Natural killer cell (primary cell): Measurements from ENCODE around the gene PRELP. TPM values are rescaled to one million over a fixed set of nuclear protein-coding genes. Genes with fewer than 3 reads are reported as not detected.

Experiments used
- ATAC-seq, 3 donors: fragments of 150-1000 bp in 2 of 3; fragments of 200-7000 bp in 1 of 3; cut with Tn5 transposase; 1 replicate in 1 of 3; 2 replicates in 2 of 3; pipeline ENCODE4 v1.10.0; 2021; ENCODE audit warnings: mild to moderate bottlenecking in 2 of 3, moderate library complexity in 2 of 3
- DNase-seq, 2 donors: peaks; one replicate each; pipeline versions ENCODE4 v3.0.0 to v3.0.0-alpha.2; 2013 to 2021; ENCODE audit warnings: mixed read lengths in 1 of 2
- H3K27ac ChIP-seq: one replicate; pipeline ENCODE4 v1.5.1; 2013; ENCODE audit warnings: mild to moderate bottlenecking, low read length
- H3K27me3 ChIP-seq: one replicate; pipeline ENCODE4 v1.6.1; 2013; ENCODE audit warnings: low read length; ENCODE audit not compliant: control insufficient read depth, insufficient read depth
- H3K36me3 ChIP-seq: one replicate; pipeline ENCODE4 v1.6.1; 2013; ENCODE audit warnings: low read length; ENCODE audit not compliant: control insufficient read depth, insufficient read depth
- H3K4me1 ChIP-seq: one replicate; pipeline ENCODE4 v1.6.1; 2013; ENCODE audit warnings: low read length; ENCODE audit not compliant: control insufficient read depth, insufficient read depth
- H3K4me3 ChIP-seq: one replicate; pipeline ENCODE4 v1.5.1; 2013; ENCODE audit warnings: low read length
- H3K9me3 ChIP-seq: one replicate; pipeline ENCODE4 v1.6.1; 2013; ENCODE audit warnings: low read length; ENCODE audit not compliant: control insufficient read depth, insufficient read depth
- H3K27ac Mint-ChIP-seq, 2 donors: one replicate each; pipeline ENCODE4 v1.8.0; 2022; ENCODE audit warnings: mild to moderate bottlenecking in 2 of 2, mixed read lengths in 2 of 2, moderate library complexity in 1 of 2
- H3K27me3 Mint-ChIP-seq, 2 donors: one replicate each; pipeline ENCODE4 v1.8.0; 2022; ENCODE audit warnings: low read depth in 2 of 2, mixed read lengths in 2 of 2
- H3K36me3 Mint-ChIP-seq: one replicate; pipeline ENCODE4 v1.8.0; 2022; ENCODE audit warnings: mixed read lengths
- H3K4me1 Mint-ChIP-seq, 2 donors: one replicate each; pipeline ENCODE4 v1.8.0; 2022; ENCODE audit warnings: mixed read lengths in 2 of 2
- H3K4me3 Mint-ChIP-seq: one replicate; pipeline ENCODE4 v1.8.0; 2022; ENCODE audit warnings: mild to moderate bottlenecking, moderate library complexity, mixed read lengths
- H3K9me3 Mint-ChIP-seq, 2 donors: one replicate each; pipeline ENCODE4 v1.8.0; 2022; ENCODE audit warnings: mixed read lengths in 2 of 2
- WGBS: methylation state at CpG from one replicate; pipeline ENCODE4 v1.1.7; 2013; ENCODE audit warnings: missing lambda C conversion rate; ENCODE audit not compliant: insufficient coverage; 5-methylcytosine and 5-hydroxymethylcytosine counted together
- intact Hi-C: fragments of 100-400 bp; cut with micrococcal nuclease; formaldehyde crosslinking; loops from one replicate; pipeline ENCODE4 v1.14.2; 2022
- total RNA-seq, 4 donors: library from RNA; stranded (reverse); fragments of 120-200 nt in 1 of 4; gene quantifications; one replicate each; pipeline versions ENCODE4 v1.2.3 to v1.2.4, GENCODE V29; 2013 to 2022
- TF ChIP-seq, protein P1 (sequence below): fragments of 200-600 bp; IDR thresholded peaks from one replicate; pipeline ENCODE4 v1.8.0; 2022; ENCODE audit warnings: antibody characterized with exemption

Gene PRELP
- total RNA-seq, 3 donors from 2014 or later (not counting 1 experiment from before 2014, with no cell fraction given) = not detected

DNA sequence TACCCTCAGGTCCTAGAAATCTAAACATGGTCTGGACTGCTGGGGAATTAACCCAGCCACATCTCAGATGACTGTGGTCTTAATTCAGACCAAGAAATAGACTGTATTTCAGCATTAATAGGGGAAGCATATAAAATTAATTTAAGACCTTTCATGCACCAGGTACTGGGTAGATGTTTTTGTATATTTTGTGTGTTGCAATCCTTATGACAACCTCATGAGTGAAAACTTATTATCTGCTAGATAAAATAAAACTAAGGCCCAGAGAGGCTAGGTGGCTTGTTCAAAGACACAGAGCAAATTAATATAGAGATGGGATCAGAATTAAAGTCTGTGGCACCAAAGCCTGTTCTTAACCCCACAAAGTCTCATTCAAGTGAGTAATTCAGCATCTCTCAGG, 58.4 kb downstream of the PRELP start:
- Mint-ChIP-seq H3K27me3 (peaks cover 0 to 2% of the 10 kb centered on the region in 2 donors), H3K4me1 (peaks cover 0 to 4% of the 10 kb centered on the region in 2 donors), H3K9me3 (no peaks in the 10 kb centered on the region), H3K27ac (no peak overlapping the region), H3K4me3 (no peak overlapping the region), H3K36me3 (no peaks in the 10 kb centered on the region)
- H3K27me3 ChIP-seq = no peaks in the 10 kb centered on the region
- no peaks in the 10 kb centered on the region for H3K4me1 ChIP-seq
- DNase-seq = no peak
- ATAC-seq = no peak
- H3K4me3 ChIP-seq = no peak overlapping the region
- no peaks in the 10 kb centered on the region for H3K36me3 ChIP-seq
- intact Hi-C loops = no loop called here
- TF ChIP-seq, protein P1, sequence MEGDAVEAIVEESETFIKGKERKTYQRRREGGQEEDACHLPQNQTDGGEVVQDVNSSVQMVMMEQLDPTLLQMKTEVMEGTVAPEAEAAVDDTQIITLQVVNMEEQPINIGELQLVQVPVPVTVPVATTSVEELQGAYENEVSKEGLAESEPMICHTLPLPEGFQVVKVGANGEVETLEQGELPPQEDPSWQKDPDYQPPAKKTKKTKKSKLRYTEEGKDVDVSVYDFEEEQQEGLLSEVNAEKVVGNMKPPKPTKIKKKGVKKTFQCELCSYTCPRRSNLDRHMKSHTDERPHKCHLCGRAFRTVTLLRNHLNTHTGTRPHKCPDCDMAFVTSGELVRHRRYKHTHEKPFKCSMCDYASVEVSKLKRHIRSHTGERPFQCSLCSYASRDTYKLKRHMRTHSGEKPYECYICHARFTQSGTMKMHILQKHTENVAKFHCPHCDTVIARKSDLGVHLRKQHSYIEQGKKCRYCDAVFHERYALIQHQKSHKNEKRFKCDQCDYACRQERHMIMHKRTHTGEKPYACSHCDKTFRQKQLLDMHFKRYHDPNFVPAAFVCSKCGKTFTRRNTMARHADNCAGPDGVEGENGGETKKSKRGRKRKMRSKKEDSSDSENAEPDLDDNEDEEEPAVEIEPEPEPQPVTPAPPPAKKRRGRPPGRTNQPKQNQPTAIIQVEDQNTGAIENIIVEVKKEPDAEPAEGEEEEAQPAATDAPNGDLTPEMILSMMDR = no peak
- no peaks in the 10 kb centered on the region for H3K9me3 ChIP-seq
- H3K27ac ChIP-seq = no peak overlapping the region

DNA sequence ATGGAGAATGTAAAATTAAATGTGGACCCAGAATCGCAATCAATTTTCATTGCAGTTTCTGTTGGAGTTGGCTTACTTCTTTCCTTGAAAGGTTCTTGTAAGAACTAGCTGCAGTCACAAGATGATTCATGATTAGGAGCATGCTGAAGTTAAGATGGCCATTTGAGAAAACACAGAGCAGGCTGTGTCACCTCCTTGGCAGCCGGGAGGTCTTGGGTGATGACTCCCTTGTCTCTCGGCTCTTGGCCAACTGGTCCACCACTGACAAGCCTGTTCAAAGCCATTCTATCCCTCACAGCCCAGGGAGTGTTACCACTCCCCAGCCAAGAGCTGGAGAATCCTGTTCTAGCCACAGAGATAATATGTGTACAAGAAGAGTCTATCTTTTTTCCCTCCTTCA, 58.9 kb downstream of the PRELP start:
- Mint-ChIP-seq H3K4me1 (peaks cover 0 to 2% of the 10 kb centered on the region in 2 donors), H3K27me3 (peaks cover 0 to 2% of the 10 kb centered on the region in 2 donors), H3K27ac (no peak overlapping the region), H3K9me3 (no peaks in the 10 kb centered on the region), H3K4me3 (no peak overlapping the region), H3K36me3 (no peaks in the 10 kb centered on the region)
- no peaks in the 10 kb centered on the region for H3K27me3 ChIP-seq
- no peak for DNase-seq
- H3K27ac ChIP-seq = no peak overlapping the region
- intact Hi-C loops = no loop called here
- no peaks in the 10 kb centered on the region for H3K4me1 ChIP-seq
- no peaks in the 10 kb centered on the region for H3K9me3 ChIP-seq
- no peak for ATAC-seq
- H3K4me3 ChIP-seq = no peak overlapping the region
- 93% methylated on average over 3 of the region's 3 CpGs for WGBS
- TF ChIP-seq, protein P1 = no peak
- no peaks in the 10 kb centered on the region for H3K36me3 ChIP-seq

DNA sequence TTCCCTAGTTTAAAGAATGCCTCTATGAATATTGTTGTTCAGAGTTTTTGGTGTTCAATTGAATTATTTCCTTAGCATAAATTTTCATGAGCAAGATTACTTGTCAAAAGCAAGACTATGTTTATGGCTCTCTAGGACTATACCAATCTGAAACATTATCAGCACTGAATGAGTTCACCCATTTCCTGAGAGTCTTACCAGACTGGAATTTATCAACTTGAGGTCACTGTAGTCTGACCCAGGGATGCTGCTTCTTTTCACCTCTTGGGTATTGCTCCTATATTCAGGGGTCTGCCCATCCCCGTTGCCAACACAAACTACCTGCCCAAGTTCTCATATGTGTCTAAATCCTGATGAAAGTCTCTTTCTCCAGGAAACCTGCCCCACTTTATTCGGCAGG, 61.0 kb downstream of the PRELP start:
- H3K27me3 Mint-ChIP-seq = peaks cover 0 to 2% of the 10 kb centered on the region in 2 donors
- ATAC-seq (no peak), DNase-seq (no peak)
- WGBS = 86% methylated on average over 2 of the region's 2 CpGs
- no peaks in the 10 kb centered on the region for H3K27me3 ChIP-seq
- TF ChIP-seq, protein P1 = no peak
- no peaks in the 10 kb centered on the region for H3K9me3 Mint-ChIP-seq
- H3K36me3 ChIP-seq = no peaks in the 10 kb centered on the region
- no peaks in the 10 kb centered on the region for H3K9me3 ChIP-seq
- no peaks in the 10 kb centered on the region for H3K4me1 ChIP-seq
- no peak overlapping the region for H3K27ac Mint-ChIP-seq
- H3K36me3 Mint-ChIP-seq = no peaks in the 10 kb centered on the region
- H3K27ac ChIP-seq = no peak overlapping the region
- H3K4me1 Mint-ChIP-seq = no peaks in the 10 kb centered on the region
- no peak overlapping the region for H3K4me3 Mint-ChIP-seq
- intact Hi-C loops = no loop called here
- H3K4me3 ChIP-seq = no peak overlapping the region

DNA sequence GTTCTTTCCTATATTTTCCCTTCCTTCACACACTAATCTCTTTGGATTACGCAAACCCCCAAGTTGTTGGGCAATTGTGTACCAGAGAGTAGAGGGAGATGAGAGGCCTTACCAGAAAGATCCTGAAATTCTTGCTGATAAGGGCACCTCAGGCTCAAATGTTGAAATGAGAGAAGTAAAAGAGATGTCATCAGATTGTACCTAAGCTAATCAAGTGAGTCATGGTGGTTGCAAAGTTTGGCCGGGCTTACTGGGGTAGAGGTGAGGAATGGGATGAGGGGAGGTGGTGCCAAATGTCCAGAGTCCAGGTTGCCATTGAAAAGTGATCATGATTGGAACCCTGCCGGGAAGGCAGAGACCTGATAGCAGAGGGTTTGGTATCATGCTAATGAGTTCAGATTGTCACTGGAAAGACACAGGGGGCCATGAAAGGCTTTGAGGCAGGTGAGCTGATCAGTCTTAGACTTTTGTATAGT, 61.4 kb downstream of the PRELP start:
- no peak overlapping the region for H3K4me3 ChIP-seq
- Mint-ChIP-seq H3K4me1 (no peaks in the 10 kb centered on the region), H3K27me3 (peaks cover 0 to 2% of the 10 kb centered on the region in 2 donors), H3K27ac (no peak overlapping the region), H3K36me3 (no peaks in the 10 kb centered on the region), H3K4me3 (no peak overlapping the region), H3K9me3 (no peaks in the 10 kb centered on the region)
- H3K4me1 ChIP-seq = no peaks in the 10 kb centered on the region
- no peaks in the 10 kb centered on the region for H3K36me3 ChIP-seq
- intact Hi-C loops = no loop called here
- WGBS = 88% methylated on average over 2 of the region's 3 CpGs
- H3K27ac ChIP-seq = no peak overlapping the region
- ATAC-seq (no peak), DNase-seq (no peak)
- H3K27me3 ChIP-seq = no peaks in the 10 kb centered on the region
- no peaks in the 10 kb centered on the region for H3K9me3 ChIP-seq
- TF ChIP-seq, protein P1 = no peak
